BJ (cell line): ENCODE data around the gene TMEM255B. TPM values are rescaled to one million over a fixed set of nuclear protein-coding genes. Genes with fewer than 3 reads are reported as not detected.

ENCODE experiments used
- CTCF ChIA-PET: fragments of 350-600 bp; formaldehyde crosslinking; extraction: SDS; loops from one replicate; lab custom pipeline; 2021; ENCODE audit warnings: antibody characterized with exemption, inconsistent platforms; lab: Yijun Ruan, JAX
- POLR2A ChIA-PET: fragments of 300-600 bp; sonication (Branson Sonifier 250); formaldehyde crosslinking; extraction: SDS; loops from one replicate; lab custom pipeline; 2021; ENCODE audit warnings: antibody characterized with exemption; lab: Charles Lee
- DNase-seq: peaks from one replicate; pipeline ENCODE4 v3.0.0-alpha.2; 2011; ENCODE audit warnings: low read depth
- H3K27me3 ChIP-seq: 2 replicates; pipeline ENCODE4 v1.6.0; 2011; ENCODE audit warnings: low read length; ENCODE audit not compliant: control insufficient read depth, insufficient read depth
- H3K36me3 ChIP-seq: 2 replicates; pipeline ENCODE4 v1.5.1; 2011; ENCODE audit warnings: low read length; ENCODE audit not compliant: control insufficient read depth, insufficient read depth
- H3K4me3 ChIP-seq: 2 replicates; pipeline ENCODE4 v1.5.1; 2011; ENCODE audit warnings: low read depth, mild to moderate bottlenecking, control low read depth, low read length
- CTCF ChIP-seq: IDR thresholded peaks from 2 replicates; pipeline ENCODE4 v1.5.1; 2011; ENCODE audit warnings: low read depth, mild to moderate bottlenecking, control low read depth, inconsistent platforms, low read length, moderate library complexity; ENCODE audit not compliant: insufficient read depth
- polyA minus RNA-seq: library from RNA; depleted of rRNA, polyadenylated mRNA; stranded (reverse); fragments of >200 nt; gene quantifications from 2 replicates; pipeline ENCODE4 v1.2.3, GENCODE V29; 2011; rRNA and poly(A)+ RNA removed
- polyA plus RNA-seq: library from polyadenylated mRNA; depleted of rRNA; stranded (reverse); fragments of >200 nt; gene quantifications from 2 replicates; pipeline ENCODE4 v1.2.3, GENCODE V29; 2011; rRNA removed

TMEM255B gene
- polyA plus RNA-seq (1.9 and 2.0 TPM in 2 replicates), polyA minus RNA-seq (0.36 and 0.57 TPM in 2 replicates)

DNA sequence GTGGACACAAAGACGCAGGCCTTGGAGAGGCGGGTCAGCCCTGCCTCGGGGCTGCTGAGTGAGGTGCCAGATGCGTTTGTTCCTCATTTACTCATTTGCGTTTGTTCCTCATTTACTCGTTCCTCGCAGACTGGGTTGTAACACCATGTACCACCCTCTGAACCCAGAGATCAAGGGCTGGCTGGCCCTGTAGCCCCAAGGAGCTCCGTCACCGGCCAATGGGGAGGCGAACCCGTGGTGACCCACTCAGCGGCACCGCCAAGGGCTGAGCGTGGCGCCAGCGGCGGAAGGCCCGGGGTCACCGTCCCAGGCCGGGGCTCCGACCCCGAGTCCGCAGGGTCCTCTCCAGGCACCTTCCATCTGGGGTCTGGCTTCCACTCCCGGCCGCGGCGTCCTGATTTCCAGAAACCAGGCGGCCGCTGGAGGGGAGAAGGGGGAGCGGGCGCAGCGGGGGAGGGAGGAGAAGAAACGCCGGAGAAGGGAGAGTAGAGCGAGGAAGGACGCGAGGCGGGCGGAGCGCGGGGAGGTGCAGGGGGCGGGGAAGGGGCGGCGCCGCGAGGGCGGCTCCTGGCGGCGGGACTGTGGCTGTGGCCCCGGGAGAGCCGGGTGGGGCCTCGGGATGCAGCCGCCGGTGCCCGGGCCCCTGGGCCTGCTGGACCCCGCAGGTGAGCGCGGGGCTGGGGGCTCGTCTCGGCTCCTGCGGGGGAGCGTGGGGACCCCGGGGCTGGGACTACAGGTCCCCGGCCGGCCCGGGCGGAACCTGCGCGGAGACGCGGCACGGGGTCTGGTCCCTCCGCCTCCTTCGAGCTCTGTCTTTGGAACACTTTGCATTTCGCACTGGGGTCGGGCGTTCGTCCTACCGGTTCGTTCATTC lies at the start of gene TMEM255B:
TMEM255B (plus strand) TSS at position 576 of the 874 bp plus-strand sequence; CDS start at position 620, 44 bp downstream.
- POLR2A ChIA-PET: interaction anchor here (0.6 kb wide), 1 partner anchor 79 kb away, joined by 5 read pairs; no protein-coding TSS in a partner anchor
- DNase-seq: no peak
- Histone ChIP-seq H3K4me3 (peak within 1 kb of the TSS; percentile 43), H3K27me3 (peaks cover 3% of the 10 kb centered on the region), H3K36me3 (no peaks in the 10 kb centered on the region)
- TF ChIP-seq CTCF: no peak
- CTCF ChIA-PET: interaction anchor here (1.0 kb wide), 1 partner anchor 9 kb away, joined by 3 read pairs; no protein-coding TSS in a partner anchor

DNA sequence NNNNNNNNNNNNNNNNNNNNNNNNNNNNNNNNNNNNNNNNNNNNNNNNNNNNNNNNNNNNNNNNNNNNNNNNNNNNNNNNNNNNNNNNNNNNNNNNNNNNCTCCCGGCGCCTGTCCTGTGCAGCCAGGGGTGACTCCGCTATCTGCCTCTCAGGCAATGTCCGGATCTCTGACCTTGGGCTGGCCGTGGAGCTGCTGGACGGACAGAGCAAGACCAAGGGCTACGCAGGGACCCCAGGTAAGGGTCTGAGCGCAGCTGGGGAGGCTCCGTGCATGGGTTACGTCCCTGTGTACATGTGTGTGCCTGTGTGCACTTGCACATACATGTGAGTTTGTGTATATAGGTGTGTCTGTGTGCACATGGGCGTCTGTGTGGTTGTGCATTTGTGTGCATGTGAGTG lies 36.1 kb upstream of the TMEM255B start:
- Histone ChIP-seq H3K36me3 (no peaks in the 10 kb centered on the region), H3K27me3 (peaks cover 2% of the 10 kb centered on the region), H3K4me3 (no peak overlapping the region)
- ChIA-PET POLR2A (no interaction called here), CTCF (interaction anchor here (1.0 kb wide), 1 partner anchor 62 kb away, joined by 3 read pairs; no protein-coding TSS in a partner anchor)
- DNase-seq: no peak
- no peak for TF ChIP-seq CTCF

DNA sequence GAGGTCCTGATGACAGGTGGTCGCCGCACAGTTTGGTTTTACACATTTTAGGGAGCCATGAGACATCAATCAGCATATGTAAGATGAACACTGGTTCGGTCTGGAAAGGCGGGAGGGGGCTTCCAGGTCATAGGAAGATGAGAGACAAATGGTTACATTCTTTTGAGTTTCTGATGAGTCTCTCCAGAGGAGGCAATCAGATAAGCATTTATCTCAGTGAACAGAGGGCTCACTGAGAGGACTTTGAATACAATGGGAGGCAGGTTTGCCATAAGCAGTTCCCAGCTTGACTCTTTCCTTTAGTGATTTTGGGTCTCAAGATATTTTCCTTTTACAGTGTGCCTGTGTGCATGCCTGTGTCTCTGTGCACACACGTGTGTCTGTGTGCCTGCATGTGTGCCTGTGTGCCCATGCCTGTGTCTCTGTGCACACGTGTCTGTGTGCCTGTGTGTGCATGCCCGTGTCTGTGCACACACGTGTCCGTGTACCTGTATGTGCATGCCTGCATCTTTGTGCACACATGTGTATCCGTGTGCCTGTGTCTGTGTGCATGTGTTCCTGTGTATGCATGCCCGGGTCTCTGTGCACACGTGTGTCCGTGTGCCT lies 35.5 kb upstream of the TMEM255B start:
- no peak for DNase-seq
- H3K27me3 ChIP-seq: peaks cover 3% of the 10 kb centered on the region
- ChIA-PET CTCF (interaction anchor here (1.0 kb wide), 1 partner anchor 61 kb away, joined by 3 read pairs; no protein-coding TSS in a partner anchor), POLR2A (no interaction called here)
- no peaks in the 10 kb centered on the region for H3K36me3 ChIP-seq
- H3K4me3 ChIP-seq: no peak overlapping the region
- no peak for TF ChIP-seq CTCF

DNA sequence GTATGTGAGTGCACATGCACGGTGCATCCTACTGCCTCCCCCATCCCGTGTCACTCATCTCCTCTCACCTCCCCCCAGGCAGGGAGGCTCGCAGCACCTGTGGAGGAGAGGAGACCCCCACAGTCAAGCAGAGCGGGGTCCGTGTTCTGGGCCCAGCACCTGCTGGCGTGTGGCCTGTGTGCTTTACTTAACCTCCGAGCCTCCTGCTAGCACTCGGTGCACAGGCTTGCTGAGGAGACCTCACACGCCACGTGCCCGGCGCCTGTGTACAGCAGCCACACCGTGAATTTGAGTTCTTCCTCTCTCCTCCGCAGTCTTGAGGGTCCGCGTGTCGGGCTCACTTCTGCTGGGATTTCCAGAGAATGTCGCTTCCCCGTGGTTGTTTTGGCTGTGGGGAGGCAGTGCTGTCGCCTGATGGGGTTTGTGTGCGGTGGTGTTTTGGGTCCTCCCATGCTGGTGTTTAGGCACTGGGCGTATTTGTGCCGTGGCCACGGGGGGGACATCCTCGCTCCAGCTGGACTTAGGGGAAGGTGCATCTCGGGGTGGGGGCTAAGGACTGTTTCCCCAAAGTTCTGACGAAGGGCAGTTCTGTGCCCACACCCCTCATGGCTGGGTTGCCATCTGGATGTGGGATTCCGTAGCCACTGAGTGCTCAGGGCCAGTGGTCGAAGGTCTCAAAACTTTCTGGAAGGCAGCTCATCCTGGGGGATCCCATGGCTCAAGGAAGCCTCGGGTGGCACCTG lies 34.8 kb upstream of the TMEM255B start:
- ChIA-PET CTCF (interaction anchor here (0.6 to 1.4 kb wide), 12 partner anchors 53 to 224 kb away, joined by 3 to 15 read pairs (median 4); partner anchors contain the start of gene GRK1), POLR2A (no interaction called here)
- H3K27me3 ChIP-seq: peaks cover 8% of the 10 kb centered on the region
- H3K4me3 ChIP-seq: no peak overlapping the region
- no peak for DNase-seq
- no peak for TF ChIP-seq CTCF
- no peaks in the 10 kb centered on the region for H3K36me3 ChIP-seq
